T-cell (primary cell): ENCODE measurements around the gene FUCA1. TPM values are rescaled to one million over a fixed set of nuclear protein-coding genes. Genes with fewer than 3 reads are reported as not detected.
"Not testable (repeated sequence)": the region's sequence is repeated elsewhere in the genome, so short reads cannot be mapped to it uniquely, and the experiment has no call there.

Experiments
- ATAC-seq, 4 experiments: fragments of 200-7000 bp in 3 of 4; fragments of 150-1000 bp in 1 of 4; cut with Tn5 transposase; replicated peaks in 1 of 4; 1 replicate in 3 of 4; 2 replicates in 1 of 4; pipeline ENCODE4 v1.10.0; 2021; ENCODE audit warnings: moderate library complexity in 3 of 4, mild to moderate bottlenecking in 2 of 4, moderate number of reproducible peaks in 1 of 4
- CTCF ChIA-PET, 2 donors: fragments of 300-600 bp; sonication (Branson Sonifier 250); formaldehyde crosslinking; loops; one replicate each; lab custom pipeline; 2022; ENCODE audit warnings: antibody characterized with exemption in 2 of 2; lab: Charles Lee
- POLR2A ChIA-PET, 2 donors: fragments of 300-600 bp; sonication (Branson Sonifier 250); formaldehyde crosslinking; loops; one replicate each; lab custom pipeline; 2022; ENCODE audit warnings: antibody characterized with exemption in 2 of 2; lab: Charles Lee
- DNase-seq, 35 experiments: peaks; one replicate each; pipeline versions ENCODE4 v3.0.0 to v3.0.0-alpha.2; 2013 to 2023
- H3K27ac ChIP-seq: one replicate; pipeline ENCODE4 v1.5.1; 2013; ENCODE audit warnings: low read length
- H3K27me3 ChIP-seq, 2 experiments: replicated peaks in 1 of 2; 1 replicate in 1 of 2; 2 replicates in 1 of 2; pipeline versions ENCODE4 v1.6.1 to v1.7.0; 2013; ENCODE audit warnings: low read length in 1 of 2, mixed read lengths in 1 of 2; ENCODE audit not compliant: control insufficient read depth in 2 of 2, insufficient read depth in 2 of 2; ENCODE audit errors: extremely low read depth in 1 of 2
- H3K36me3 ChIP-seq, 2 donors: 1 replicate in 1 of 2; 2 replicates in 1 of 2; pipeline versions ENCODE4 v1.6.1 to v1.7.0; 2013; ENCODE audit warnings: low read length in 1 of 2; ENCODE audit not compliant: control insufficient read depth in 2 of 2, insufficient read depth in 1 of 2; ENCODE audit errors: extremely low read depth in 1 of 2
- H3K4me1 ChIP-seq, 2 experiments: 1 replicate in 1 of 2; 2 replicates in 1 of 2; pipeline versions ENCODE4 v1.6.1 to v1.7.0; 2013; ENCODE audit warnings: low read length in 2 of 2, mixed read lengths in 1 of 2; ENCODE audit not compliant: insufficient read depth in 2 of 2, control insufficient read depth in 1 of 2; ENCODE audit errors: extremely low read depth in 1 of 2
- H3K4me3 ChIP-seq, 2 donors: 1 replicate in 1 of 2; 2 replicates in 1 of 2; pipeline versions ENCODE4 v1.5.1 to v1.7.0; 2013; ENCODE audit warnings: mild to moderate bottlenecking in 2 of 2, low read length in 1 of 2, moderate library complexity in 1 of 2; ENCODE audit not compliant: control insufficient read depth in 1 of 2; ENCODE audit errors: extremely low read depth in 1 of 2
- H3K9me3 ChIP-seq: 2 replicates; pipeline ENCODE4 v1.7.0; 2013
- H3K27ac Mint-ChIP-seq, 2 donors: one replicate each; pipeline ENCODE4 v1.8.0; 2020 to 2021; ENCODE audit warnings: mild to moderate bottlenecking in 2 of 2, mixed read lengths in 2 of 2
- H3K27me3 Mint-ChIP-seq, 2 donors: one replicate each; pipeline ENCODE4 v1.8.0; 2021 to 2022; ENCODE audit warnings: mixed read lengths in 2 of 2
- H3K36me3 Mint-ChIP-seq: one replicate; pipeline ENCODE4 v1.8.0; 2021; ENCODE audit warnings: mixed read lengths
- H3K4me1 Mint-ChIP-seq, 3 donors: one replicate each; pipeline ENCODE4 v1.8.0; 2020 to 2022; ENCODE audit warnings: mixed read lengths in 3 of 3, mild to moderate bottlenecking in 1 of 3
- H3K4me3 Mint-ChIP-seq, 3 donors: one replicate each; pipeline ENCODE4 v1.8.0; 2020 to 2022; ENCODE audit warnings: mild to moderate bottlenecking in 3 of 3, mixed read lengths in 3 of 3, moderate library complexity in 3 of 3
- H3K9me3 Mint-ChIP-seq, 3 donors: one replicate each; pipeline ENCODE4 v1.8.0; 2020 to 2022; ENCODE audit warnings: mixed read lengths in 3 of 3
- WGBS: methylation state at CpG from one replicate; pipeline ENCODE4 v1.1.5; 2013; ENCODE audit warnings: missing lambda C conversion rate; ENCODE audit not compliant: insufficient coverage; 5-methylcytosine and 5-hydroxymethylcytosine counted together
- total RNA-seq, 35 experiments: library from RNA in 6 of 35; stranded (reverse) in 6 of 35; fragments of 120-200 nt in 1 of 35; gene quantifications; one replicate each; pipeline versions ENCODE4 v1.2.1 to v1.2.4 and lab custom pipeline; 2013 to 2026

Gene FUCA1
- total RNA-seq, 5 donors from 2014 or later (not counting 1 experiment from before 2014, with no cell fraction given) = 5.6 to 11.5 (median 10.7) TPM

GRCh38 chr1:23854568-23854967, 13.5 kb downstream of the FUCA1 start:
- H3K4me3 ChIP-seq = no peak overlapping the region
- H3K9me3 ChIP-seq = no peaks in the 10 kb centered on the region
- Mint-ChIP-seq H3K9me3 (no peaks in the 10 kb centered on the region), H3K27ac (no peak overlapping the region), H3K4me1 (peaks cover 0 to 3% (median 0%) of the 10 kb centered on the region in 3 donors), H3K4me3 (no peak overlapping the region), H3K36me3 (peaks cover 27% of the 10 kb centered on the region), H3K27me3 (no peaks in the 10 kb centered on the region)
- DNase-seq = peak in 3 of 35 experiments; percentile 1 to 31 (median 2)
- no CpG with 5 or more reads among the region's 2 CpGs for WGBS
- ATAC-seq = no peak
- no peaks in the 10 kb centered on the region for H3K4me1 ChIP-seq
- CTCF ChIA-PET = interaction anchor here in 1 of 2 donors (0.6 kb wide), 1 partner anchor 101 kb away, joined by 4 read pairs; no protein-coding TSS in a partner anchor
- no peak overlapping the region for H3K27ac ChIP-seq
- H3K36me3 ChIP-seq = peaks cover 0 to 31% of the 10 kb centered on the region in 2 donors
- no peaks in the 10 kb centered on the region for H3K27me3 ChIP-seq
- POLR2A ChIA-PET = no interaction called here

GRCh38 chr1:23853124-23853523, 15.0 kb downstream of the FUCA1 start:
- CTCF ChIA-PET, H3K27ac Mint-ChIP-seq, ATAC-seq, POLR2A ChIA-PET, DNase-seq, H3K4me1 ChIP-seq, H3K4me1 Mint-ChIP-seq, H3K27me3 ChIP-seq, H3K9me3 Mint-ChIP-seq, H3K4me3 Mint-ChIP-seq, H3K9me3 ChIP-seq, H3K27me3 Mint-ChIP-seq, H3K4me3 ChIP-seq, H3K27ac ChIP-seq: not testable (repeated sequence)
- H3K36me3 ChIP-seq = peaks cover 3 to 25% of the 10 kb centered on the region in 2 donors
- 87% methylated on average over 6 of the region's 34 CpGs for WGBS
- peaks cover 34% of the 10 kb centered on the region for H3K36me3 Mint-ChIP-seq

GRCh38 chr1:23851406-23851805, 16.7 kb downstream of the FUCA1 start:
- DNase-seq, POLR2A ChIA-PET, H3K27me3 ChIP-seq, CTCF ChIA-PET, H3K27ac ChIP-seq, ATAC-seq, H3K4me1 ChIP-seq, H3K4me3 ChIP-seq, H3K27me3 Mint-ChIP-seq, H3K9me3 Mint-ChIP-seq, H3K9me3 ChIP-seq, H3K4me3 Mint-ChIP-seq, H3K27ac Mint-ChIP-seq, H3K4me1 Mint-ChIP-seq: not testable (repeated sequence)
- H3K36me3 Mint-ChIP-seq = peaks cover 42% of the 10 kb centered on the region
- peaks cover 7 to 27% of the 10 kb centered on the region in 2 donors for H3K36me3 ChIP-seq

GRCh38 chr1:23848673-23849616, 19.1 kb downstream of the FUCA1 start:
- Histone ChIP-seq H3K4me3 (no peak overlapping the region), H3K9me3 (no peaks in the 10 kb centered on the region), H3K4me1 (no peaks in the 10 kb centered on the region), H3K36me3 (peaks cover 11 to 23% of the 10 kb centered on the region in 2 donors), H3K27ac (no peak overlapping the region), H3K27me3 (no peaks in the 10 kb centered on the region)
- POLR2A ChIA-PET = no interaction called here
- Mint-ChIP-seq H3K27ac (no peak overlapping the region), H3K27me3 (no peaks in the 10 kb centered on the region), H3K36me3 (peaks cover 36% of the 10 kb centered on the region), H3K9me3 (peaks cover 0 to 7% (median 0%) of the 10 kb centered on the region in 3 donors), H3K4me3 (peak overlapping the region in 1 of 3 donors; percentile 6), H3K4me1 (no peaks in the 10 kb centered on the region)
- no peak for ATAC-seq
- WGBS = 100% methylated on average over 3 of the region's 12 CpGs
- CTCF ChIA-PET = no interaction called here
- no peak for DNase-seq

GRCh38 chr1:23847482-23848095, 20.5 kb downstream of the FUCA1 start:
- H3K4me3 Mint-ChIP-seq, H3K4me1 ChIP-seq, DNase-seq, H3K27me3 ChIP-seq, H3K9me3 ChIP-seq, CTCF ChIA-PET, H3K4me3 ChIP-seq, H3K27ac Mint-ChIP-seq, H3K9me3 Mint-ChIP-seq, ATAC-seq, H3K4me1 Mint-ChIP-seq, H3K27ac ChIP-seq, H3K27me3 Mint-ChIP-seq: not testable (repeated sequence)
- H3K36me3 ChIP-seq = peaks cover 11 to 23% of the 10 kb centered on the region in 2 donors
- POLR2A ChIA-PET = interaction anchor here in 1 of 2 donors (0.6 kb wide), 1 partner anchor 819 kb away, joined by 3 read pairs; no protein-coding TSS in a partner anchor
- no CpG with 5 or more reads among the region's 2 CpGs for WGBS
- H3K36me3 Mint-ChIP-seq = peaks cover 36% of the 10 kb centered on the region

- H3K9me3 ChIP-seq = no peaks in the 10 kb centered on the region
- H3K36me3 ChIP-seq = peaks cover 11 to 21% of the 10 kb centered on the region in 2 donors
- Mint-ChIP-seq H3K36me3 (peaks cover 32% of the 10 kb centered on the region), H3K27me3 (no peaks in the 10 kb centered on the region), H3K4me1 (no peaks in the 10 kb centered on the region), H3K9me3 (peaks cover 0 to 7% (median 0%) of the 10 kb centered on the region in 3 donors), H3K27ac (no peak overlapping the region), H3K4me3 (no peak overlapping the region)
- DNase-seq (no peak), ATAC-seq (no peak)
- no peak overlapping the region for H3K4me3 ChIP-seq
- H3K27ac ChIP-seq = no peak overlapping the region
- POLR2A ChIA-PET = no interaction called here
- no peaks in the 10 kb centered on the region for H3K27me3 ChIP-seq
- no CpG with 5 or more reads among the region's 2 CpGs for WGBS
- CTCF ChIA-PET = interaction anchor here (0.5 to 0.6 kb wide), 2 partner anchors 59 to 1069 kb away, joined by 3 read pairs; no protein-coding TSS in a partner anchor
- H3K4me1 ChIP-seq = no peaks in the 10 kb centered on the region
Observed at GRCh38 chr1:23845163-23845562, 22.9 kb downstream of the FUCA1 start.
